Measurements from ENCODE around the gene ZMYM2. TPM values are rescaled to one million over a fixed set of nuclear protein-coding genes. Genes with fewer than 3 reads are reported as not detected.

ZMYM2 gene
- total and polyA plus RNA-seq, 2 of the 13 experiments (the other 11 are each of a cell fraction or from before 2014, with no cell fraction given) = 22.4 to 40.8 TPM

- Histone ChIP-seq H3K36me3 (replicated peaks in 1 of 2; ENCODE audit: control insufficient read depth in 1 of 2, insufficient read depth in 2 of 2, low read length in 2 of 2) (no peaks in the 10 kb centered on the region), H3K4me1 (ENCODE audit: insufficient read depth, low read length) (no peaks in the 10 kb centered on the region), H3K79me2 (ENCODE audit: insufficient read depth, low read length) (no peaks in the 10 kb centered on the region), H2AFZ (ENCODE audit: low read length) (peak overlapping the region; percentile 27), H4K20me1 (ENCODE audit: insufficient read depth, low read length) (no peaks in the 10 kb centered on the region), H3K4me3 (replicated peaks in 1 of 3; ENCODE audit: insufficient read depth in 1 of 3, low read depth in 2 of 3, low read length in 3 of 3) (no peak overlapping the region), H3K9ac (ENCODE audit: insufficient read depth, low read depth, low read length) (no peak overlapping the region), H3K9me3 (ENCODE audit: low read length) (no peaks in the 10 kb centered on the region), H3K27ac (ENCODE audit: extremely low read length, insufficient read depth, low read length) (no peak overlapping the region), H3K27me3 (ENCODE audit: control insufficient read depth in 1 of 2, insufficient read depth in 2 of 2, low read length in 2 of 2) (no peaks in the 10 kb centered on the region; a peak in 1 of 5 replicates), H3K4me2 (ENCODE audit: low read depth, low read length) (peak overlapping the region; percentile 46; the same call in 1 of the 2 replicates)
- in situ Hi-C loops (cut with HindIII; ENCODE audit: extremely low pct_ligation_motif_present, low pct_unique_long_range_greater_than_20kb) = no loop called here
- DNase-seq (ENCODE audit: low spot score) (peak; percentile 4), FAIRE-seq (no peak), ATAC-seq (no peak)
- CTCF ChIA-PET (ENCODE audit: low intra/inter-chr PET ratio, low total read pairs) = no interaction called here
- BruUV-seq (replicated peaks) = no TSS peak
- WGBS (ENCODE audit: low lambda C conversion rate) = 28% methylated on average over 7 of the region's 7 CpGs
- POLR2A ChIA-PET = interaction anchor here (1.0 kb wide), 1 partner anchor 8 kb away, joined by 3 read pairs; the partner anchor contains the start of gene ZMYM2
- intact Hi-C loops (cut with micrococcal nuclease; ENCODE audit: unreplicated experiment) = no loop called here
- TF ChIP-seq ZNF20 (CRISPR knock-in tag; IDR thresholded peaks at IDR 0.05) (no peak), NFYB (CRISPR knock-in tag; IDR thresholded peaks at IDR 0.05) (peak; percentile 53; the same call in 1 of the 2 replicates), ZFP1 (CRISPR knock-in tag; IDR thresholded peaks at IDR 0.05) (no peak), ZZZ3 (CRISPR knock-in tag; IDR thresholded peaks at IDR 0.05; ENCODE audit: borderline replicate concordance) (no peak), EP300 (IDR thresholded peaks at IDR 0.05; ENCODE audit: low read depth in 2 of 2, low read length in 2 of 2) (no peak), EP300 (CRISPR knock-in tag; IDR thresholded peaks at IDR 0.05; ENCODE audit: borderline replicate concordance) (no peak), ZNF24 (IDR thresholded peaks at IDR 0.05) (no peak), ZNF33A (CRISPR knock-in tag; IDR thresholded peaks at IDR 0.05; ENCODE audit: borderline replicate concordance) (no peak), ZNF253 (CRISPR knock-in tag; IDR thresholded peaks at IDR 0.05; ENCODE audit: borderline replicate concordance) (no peak), YY1 (IDR thresholded peaks at IDR 0.05; ENCODE audit: insufficient read depth, insufficient replicate concordance, low read depth, low read length) (no peak), LRRFIP1 (CRISPR knock-in tag; conservative IDR thresholded peaks at IDR 0.05) (no peak), NR1H2 (CRISPR knock-in tag; IDR thresholded peaks at IDR 0.05; ENCODE audit: borderline replicate concordance, low read depth) (no peak), DRAP1 (CRISPR knock-in tag; IDR thresholded peaks at IDR 0.05) (no peak)
- TF ChIP-seq, protein P1, sequence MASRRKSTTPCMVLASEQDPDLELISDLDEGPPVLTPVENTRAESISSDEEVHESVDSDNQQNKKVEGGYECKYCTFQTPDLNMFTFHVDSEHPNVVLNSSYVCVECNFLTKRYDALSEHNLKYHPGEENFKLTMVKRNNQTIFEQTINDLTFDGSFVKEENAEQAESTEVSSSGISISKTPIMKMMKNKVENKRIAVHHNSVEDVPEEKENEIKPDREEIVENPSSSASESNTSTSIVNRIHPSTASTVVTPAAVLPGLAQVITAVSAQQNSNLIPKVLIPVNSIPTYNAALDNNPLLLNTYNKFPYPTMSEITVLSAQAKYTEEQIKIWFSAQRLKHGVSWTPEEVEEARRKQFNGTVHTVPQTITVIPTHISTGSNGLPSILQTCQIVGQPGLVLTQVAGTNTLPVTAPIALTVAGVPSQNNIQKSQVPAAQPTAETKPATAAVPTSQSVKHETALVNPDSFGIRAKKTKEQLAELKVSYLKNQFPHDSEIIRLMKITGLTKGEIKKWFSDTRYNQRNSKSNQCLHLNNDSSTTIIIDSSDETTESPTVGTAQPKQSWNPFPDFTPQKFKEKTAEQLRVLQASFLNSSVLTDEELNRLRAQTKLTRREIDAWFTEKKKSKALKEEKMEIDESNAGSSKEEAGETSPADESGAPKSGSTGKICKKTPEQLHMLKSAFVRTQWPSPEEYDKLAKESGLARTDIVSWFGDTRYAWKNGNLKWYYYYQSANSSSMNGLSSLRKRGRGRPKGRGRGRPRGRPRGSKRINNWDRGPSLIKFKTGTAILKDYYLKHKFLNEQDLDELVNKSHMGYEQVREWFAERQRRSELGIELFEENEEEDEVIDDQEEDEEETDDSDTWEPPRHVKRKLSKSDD (CRISPR knock-in tag; IDR thresholded peaks at IDR 0.05; ENCODE audit: low read depth) = no peak
- TF ChIP-seq, protein P2, sequence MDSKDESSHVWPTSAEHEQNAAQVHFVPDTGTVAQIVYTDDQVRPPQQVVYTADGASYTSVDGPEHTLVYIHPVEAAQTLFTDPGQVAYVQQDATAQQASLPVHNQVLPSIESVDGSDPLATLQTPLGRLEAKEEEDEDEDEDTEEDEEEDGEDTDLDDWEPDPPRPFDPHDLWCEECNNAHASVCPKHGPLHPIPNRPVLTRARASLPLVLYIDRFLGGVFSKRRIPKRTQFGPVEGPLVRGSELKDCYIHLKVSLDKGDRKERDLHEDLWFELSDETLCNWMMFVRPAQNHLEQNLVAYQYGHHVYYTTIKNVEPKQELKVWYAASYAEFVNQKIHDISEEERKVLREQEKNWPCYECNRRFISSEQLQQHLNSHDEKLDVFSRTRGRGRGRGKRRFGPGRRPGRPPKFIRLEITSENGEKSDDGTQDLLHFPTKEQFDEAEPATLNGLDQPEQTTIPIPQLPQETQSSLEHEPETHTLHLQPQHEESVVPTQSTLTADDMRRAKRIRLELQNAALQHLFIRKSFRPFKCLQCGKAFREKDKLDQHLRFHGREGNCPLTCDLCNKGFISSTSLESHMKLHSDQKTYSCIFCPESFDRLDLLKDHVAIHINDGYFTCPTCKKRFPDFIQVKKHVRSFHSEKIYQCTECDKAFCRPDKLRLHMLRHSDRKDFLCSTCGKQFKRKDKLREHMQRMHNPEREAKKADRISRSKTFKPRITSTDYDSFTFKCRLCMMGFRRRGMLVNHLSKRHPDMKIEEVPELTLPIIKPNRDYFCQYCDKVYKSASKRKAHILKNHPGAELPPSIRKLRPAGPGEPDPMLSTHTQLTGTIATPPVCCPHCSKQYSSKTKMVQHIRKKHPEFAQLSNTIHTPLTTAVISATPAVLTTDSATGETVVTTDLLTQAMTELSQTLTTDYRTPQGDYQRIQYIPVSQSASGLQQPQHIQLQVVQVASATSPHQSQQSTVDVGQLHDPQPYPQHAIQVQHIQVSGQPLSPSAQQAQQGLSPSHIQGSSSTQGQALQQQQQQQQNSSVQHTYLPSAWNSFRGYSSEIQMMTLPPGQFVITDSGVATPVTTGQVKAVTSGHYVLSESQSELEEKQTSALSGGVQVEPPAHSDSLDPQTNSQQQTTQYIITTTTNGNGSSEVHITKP (CRISPR knock-in tag; IDR thresholded peaks at IDR 0.05; ENCODE audit: low read depth) = no peak
Measured at GRCh38 chr13:19950374-19950773, 8.2 kb upstream of the ZMYM2 start.
